Epithelial cell of esophagus (primary cell): Measurements from ENCODE around the gene MED13L.

ENCODE experiments used
- DNase-seq: peaks from one replicate; pipeline ENCODE4 v3.0.0; 2010; ENCODE audit warnings: low read depth
- H3K4me3 ChIP-seq: 2 replicates; pipeline ENCODE4 v1.5.1; 2011; ENCODE audit warnings: mild to moderate bottlenecking, low read length, control low read depth
- CTCF ChIP-seq: IDR thresholded peaks from 2 replicates; pipeline ENCODE4 v1.5.1; 2011; ENCODE audit warnings: low read depth, mild to moderate bottlenecking, low read length, control low read depth, inconsistent platforms; ENCODE audit not compliant: insufficient read depth; ENCODE audit errors: missing control alignments

MED13L gene

GRCh38 chr12:115998119-115998633 lies 279.3 kb downstream of the MED13L start:
- DNase-seq: peak; percentile 58
- H3K4me3 ChIP-seq: no peak overlapping the region
- peak; percentile 64 for TF ChIP-seq CTCF

- H3K4me3 ChIP-seq: no peak overlapping the region
- TF ChIP-seq CTCF: no peak
- no peak for DNase-seq
These were observed 283.8 kb downstream of the MED13L start for GRCh38 chr12:115993737-115994136.

- TF ChIP-seq CTCF: no peak
- DNase-seq: no peak
- no peak overlapping the region for H3K4me3 ChIP-seq
These were observed 287.3 kb downstream of the MED13L start for GRCh38 chr12:115990241-115990640.

GRCh38 chr12:115988625-115989563 lies 288.6 kb downstream of the MED13L start:
- no peak for TF ChIP-seq CTCF
- DNase-seq: no peak
- no peak overlapping the region for H3K4me3 ChIP-seq

- no peak overlapping the region for H3K4me3 ChIP-seq
- no peak for TF ChIP-seq CTCF
- DNase-seq: no peak
These were observed 289.3 kb downstream of the MED13L start for GRCh38 chr12:115988212-115988611.

- DNase-seq: no peak
These were observed 292.9 kb downstream of the MED13L start for GRCh38 chr12:115984616-115985015.

More at GRCh38 chr12:115984616-115985015, 292.9 kb downstream of the MED13L start:
- no peak overlapping the region for H3K4me3 ChIP-seq
- no peak for TF ChIP-seq CTCF
